Transverse colon (tissue), 3 donors: Measurements from ENCODE around the gene LARP4B.

Source experiments
- EP300 ChIP-seq: sonication (generic); formaldehyde crosslinking; IDR thresholded peaks from one replicate; pipeline ENCODE4 v1.6.1; 2017; ENCODE audit warnings: antibody characterized with exemption, low read depth
- POLR2A ChIP-seq: fragments of 450-650 bp; IDR thresholded peaks from one replicate; pipeline ENCODE4 v1.6.1; 2016; ENCODE audit warnings: antibody characterized with exemption, mild to moderate bottlenecking, moderate library complexity
- TF ChIP-seq, protein P1 (sequence below), 5 experiments: fragments of 200-600 bp in 3 of 5; fragments of 450-650 bp in 2 of 5; sonication (generic) in 3 of 5; IDR thresholded peaks; 1 replicate in 2 of 5; 2 replicates in 3 of 5; pipeline ENCODE4 v1.5.1; 2016 to 2017; ENCODE audit warnings: antibody characterized with exemption in 5 of 5, inconsistent platforms in 3 of 5, mild to moderate bottlenecking in 2 of 5, moderate library complexity in 1 of 5

DNA sequence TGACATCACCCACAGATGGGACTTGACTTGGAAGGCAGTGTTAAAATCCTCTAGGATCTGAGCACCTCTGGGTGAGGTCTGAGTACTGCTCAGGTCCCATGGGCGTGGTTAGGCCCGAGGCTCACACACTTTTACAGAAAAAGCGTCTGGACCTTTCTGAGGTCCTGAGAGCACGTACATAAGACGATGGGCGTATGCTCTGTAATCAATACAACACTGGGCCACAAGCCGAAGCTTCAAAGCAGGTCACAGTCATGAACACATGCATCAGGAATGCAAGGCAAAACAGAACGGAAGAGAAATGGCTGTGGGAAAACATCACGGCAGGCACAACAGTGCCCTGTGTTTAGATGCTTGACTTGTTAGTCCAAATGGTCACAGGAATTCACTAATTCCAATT is 112.2 kb downstream of the LARP4B start:
- TF ChIP-seq, protein P1, sequence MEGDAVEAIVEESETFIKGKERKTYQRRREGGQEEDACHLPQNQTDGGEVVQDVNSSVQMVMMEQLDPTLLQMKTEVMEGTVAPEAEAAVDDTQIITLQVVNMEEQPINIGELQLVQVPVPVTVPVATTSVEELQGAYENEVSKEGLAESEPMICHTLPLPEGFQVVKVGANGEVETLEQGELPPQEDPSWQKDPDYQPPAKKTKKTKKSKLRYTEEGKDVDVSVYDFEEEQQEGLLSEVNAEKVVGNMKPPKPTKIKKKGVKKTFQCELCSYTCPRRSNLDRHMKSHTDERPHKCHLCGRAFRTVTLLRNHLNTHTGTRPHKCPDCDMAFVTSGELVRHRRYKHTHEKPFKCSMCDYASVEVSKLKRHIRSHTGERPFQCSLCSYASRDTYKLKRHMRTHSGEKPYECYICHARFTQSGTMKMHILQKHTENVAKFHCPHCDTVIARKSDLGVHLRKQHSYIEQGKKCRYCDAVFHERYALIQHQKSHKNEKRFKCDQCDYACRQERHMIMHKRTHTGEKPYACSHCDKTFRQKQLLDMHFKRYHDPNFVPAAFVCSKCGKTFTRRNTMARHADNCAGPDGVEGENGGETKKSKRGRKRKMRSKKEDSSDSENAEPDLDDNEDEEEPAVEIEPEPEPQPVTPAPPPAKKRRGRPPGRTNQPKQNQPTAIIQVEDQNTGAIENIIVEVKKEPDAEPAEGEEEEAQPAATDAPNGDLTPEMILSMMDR (IDR thresholded peaks at IDR 0.05) = no peak
- TF ChIP-seq POLR2A (no peak), EP300 (no peak)
